Muscle of back (tissue), 11 donors: ENCODE results near the gene ZBTB38. TPM values are rescaled to one million over a fixed set of nuclear protein-coding genes. Genes with fewer than 3 reads are reported as not detected.
A peak's percentile ranks its signal among the peaks of the same experiment; 100 is the strongest.

ENCODE experiments used
- DNase-seq, 3 donors: peaks; one replicate each; pipeline versions ENCODE4 v3.0.0 to v3.0.0-alpha.2; 2013
- polyA plus RNA-seq, 10 donors: library from polyadenylated mRNA; unstranded; fragments of 120-200 nt; gene quantifications; one replicate each; pipeline ENCODE4 v1.2.1, GENCODE V29; 2013; ENCODE audit not compliant: insufficient read length in 10 of 10

Gene ZBTB38
- polyA plus RNA-seq, 10 donors = 17.1 to 26.0 (median 21.3) TPM

- DNase-seq = peak in 1 of 3 donors; percentile 53
These were observed 17.3 kb downstream of the ZBTB38 start for GRCh38 chr3:141385406-141386125.

- no peak for DNase-seq
These were observed 17.8 kb downstream of the ZBTB38 start for GRCh38 chr3:141386126-141386488.

GRCh38 chr3:141386611-141387111 is 18.4 kb downstream of the ZBTB38 start:
- peak in 1 of 3 donors; percentile 66 for DNase-seq

- DNase-seq = no peak
These were observed 19.2 kb downstream of the ZBTB38 start for GRCh38 chr3:141387516-141387915.

DNA sequence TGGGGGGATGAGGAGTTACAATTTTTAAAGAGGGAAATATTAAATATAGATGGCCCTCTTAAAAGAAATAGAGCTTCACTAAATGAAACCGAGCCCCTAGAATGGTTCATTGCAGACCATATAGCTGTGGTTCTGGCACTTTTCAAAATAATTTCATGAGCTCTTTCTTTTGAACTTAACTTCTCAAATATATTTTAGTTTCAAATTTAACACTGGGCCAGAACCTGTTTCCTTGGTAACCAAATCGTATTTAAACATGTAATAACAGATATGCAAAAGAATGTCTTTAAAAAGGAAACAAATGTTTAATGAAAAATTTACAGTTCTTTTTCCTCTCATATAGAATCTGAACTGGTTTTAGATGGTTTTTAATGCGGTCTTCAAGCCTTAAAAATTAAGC is 20.1 kb downstream of the ZBTB38 start:
- DNase-seq = no peak

DNA sequence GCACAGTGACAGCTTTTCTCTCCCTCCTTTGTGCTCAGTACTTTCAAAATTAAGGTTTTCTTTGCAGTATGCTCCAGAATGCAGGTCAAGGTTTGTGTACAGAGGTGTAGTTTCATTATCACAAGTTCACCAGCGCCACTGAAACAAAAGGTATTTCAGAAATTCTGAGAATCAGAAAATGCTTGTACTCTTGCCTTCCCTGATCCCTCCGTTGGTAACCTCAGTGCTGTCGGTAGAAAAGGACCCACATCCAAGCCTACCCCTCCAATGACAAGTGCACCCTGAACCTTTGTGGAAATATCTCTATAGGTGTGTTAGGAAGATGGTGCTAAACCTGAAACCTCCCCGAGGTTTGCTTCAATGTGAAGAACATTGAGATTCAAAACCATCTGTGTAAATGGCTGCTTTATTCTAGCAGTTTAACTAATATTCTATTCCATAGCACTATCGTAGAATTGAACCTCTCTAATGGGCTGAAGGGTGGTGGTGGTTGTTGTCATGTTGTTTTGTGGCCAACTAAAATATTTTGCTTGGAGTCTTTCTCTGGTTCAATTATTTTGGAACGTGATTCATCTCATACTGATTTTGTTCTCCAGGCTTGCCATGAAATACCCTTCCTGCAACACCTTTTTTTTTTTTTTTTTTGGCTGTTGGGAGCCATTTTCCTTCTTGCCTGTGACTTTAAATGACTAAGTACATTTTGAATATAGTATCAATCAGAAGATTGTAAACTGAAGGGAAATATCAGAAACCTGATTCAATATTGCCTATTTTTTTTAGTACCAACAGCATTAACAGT is 20.7 kb downstream of the ZBTB38 start:
- DNase-seq = no peak

- no peak for DNase-seq
These were observed 21.4 kb downstream of the ZBTB38 start for GRCh38 chr3:141389703-141390102.

DNA sequence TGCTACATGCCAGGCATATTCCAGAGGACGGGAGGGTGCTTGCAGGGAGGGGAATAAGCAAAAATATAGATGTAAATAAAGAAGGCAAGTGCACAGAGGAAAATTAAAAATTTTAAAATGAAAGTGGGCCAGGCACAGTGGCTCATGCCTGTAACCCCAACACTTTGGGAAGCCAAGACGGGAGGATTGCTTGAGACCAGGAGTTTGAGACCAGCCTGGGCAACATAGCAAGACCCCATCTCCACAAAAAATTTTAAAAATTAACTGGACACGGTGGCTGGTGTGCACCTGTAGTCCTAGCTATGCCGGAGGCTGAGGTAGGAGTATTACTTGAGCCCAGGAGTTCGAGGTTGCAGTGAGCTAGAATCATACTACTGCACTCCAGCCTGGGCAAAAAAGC is 22.4 kb downstream of the ZBTB38 start:
- no peak for DNase-seq

- no peak for DNase-seq
These were observed 23.1 kb downstream of the ZBTB38 start for GRCh38 chr3:141391298-141391990.

DNA sequence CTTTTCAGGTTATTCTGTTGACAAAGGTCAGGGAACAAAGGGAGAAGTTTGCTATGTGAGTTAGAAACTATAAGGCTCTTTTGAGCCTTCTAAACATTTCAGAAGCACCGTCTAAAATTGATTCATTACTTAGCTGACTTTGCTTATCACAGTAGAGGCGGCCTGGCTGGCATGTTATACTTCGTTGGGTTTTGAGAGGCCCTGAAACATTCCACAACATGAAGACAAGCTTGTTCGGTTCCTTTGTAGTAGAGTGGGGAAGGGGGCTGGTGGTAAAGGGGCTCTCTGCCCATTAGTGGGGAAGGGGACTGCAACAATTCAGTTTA is 23.6 kb downstream of the ZBTB38 start:
- no peak for DNase-seq

GRCh38 chr3:141392416-141392815 is 24.1 kb downstream of the ZBTB38 start:
- no peak for DNase-seq

DNA sequence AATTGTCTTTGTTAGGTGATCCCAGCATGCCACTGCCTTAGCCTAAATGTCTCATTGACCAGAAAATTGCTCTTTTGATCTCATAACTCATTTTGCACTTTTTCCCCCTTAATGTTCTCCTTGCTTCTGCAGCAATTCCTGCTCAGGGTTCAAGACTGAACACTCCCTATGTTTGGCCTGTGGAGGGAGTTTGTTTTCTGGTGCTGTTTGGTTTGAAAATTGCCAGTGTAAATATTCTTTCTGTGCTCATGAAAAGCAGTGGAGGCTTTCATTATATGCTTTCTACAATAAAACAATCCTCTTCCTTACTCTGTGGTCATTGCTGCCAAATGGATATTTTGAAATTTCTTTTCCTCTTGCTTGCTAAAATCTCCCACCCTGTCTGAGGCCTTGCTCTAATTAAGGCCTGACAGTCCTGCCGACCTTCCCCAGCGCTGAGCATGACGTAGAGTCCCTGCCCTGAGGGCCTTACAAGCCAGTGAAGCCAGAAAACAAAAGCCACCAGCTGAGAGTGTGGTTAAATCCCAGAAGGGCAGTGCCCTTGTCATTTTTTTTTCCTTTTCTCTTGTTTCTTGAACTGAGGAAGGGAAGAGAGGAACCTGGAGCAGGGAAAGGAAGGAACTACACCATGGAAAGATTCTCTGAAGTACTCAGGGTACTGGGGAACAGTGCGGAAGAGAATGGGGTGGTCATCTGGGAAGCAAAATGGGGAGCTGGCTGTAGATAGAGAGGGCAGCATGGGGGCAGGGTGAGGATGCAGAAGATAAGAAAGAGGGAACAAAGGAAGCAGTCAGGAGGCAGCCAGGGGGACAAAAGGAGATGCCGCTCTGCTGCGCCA is 24.8 kb downstream of the ZBTB38 start:
- no peak for DNase-seq

- DNase-seq = no peak
These were observed 25.4 kb downstream of the ZBTB38 start for GRCh38 chr3:141393735-141394076.

DNA sequence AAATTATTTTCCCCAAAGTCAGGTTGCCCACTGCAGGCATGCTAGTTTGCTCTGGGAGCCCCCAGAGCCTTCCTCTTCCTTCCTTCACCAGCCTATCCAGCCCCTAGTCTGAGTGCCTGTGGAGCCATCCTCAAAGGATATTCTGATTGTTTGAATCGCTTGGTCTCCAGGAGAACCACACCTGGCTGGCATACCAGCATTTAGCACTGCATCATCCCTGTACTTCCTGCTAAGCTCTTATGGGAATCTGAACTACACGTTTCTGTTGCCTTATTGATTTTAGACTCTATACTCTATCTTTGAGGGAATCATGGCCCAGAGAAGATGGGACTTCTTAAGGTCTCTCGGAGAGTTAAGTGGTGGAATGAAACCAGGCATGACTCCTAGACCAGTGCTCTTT is 26.3 kb downstream of the ZBTB38 start:
- DNase-seq = no peak

DNA sequence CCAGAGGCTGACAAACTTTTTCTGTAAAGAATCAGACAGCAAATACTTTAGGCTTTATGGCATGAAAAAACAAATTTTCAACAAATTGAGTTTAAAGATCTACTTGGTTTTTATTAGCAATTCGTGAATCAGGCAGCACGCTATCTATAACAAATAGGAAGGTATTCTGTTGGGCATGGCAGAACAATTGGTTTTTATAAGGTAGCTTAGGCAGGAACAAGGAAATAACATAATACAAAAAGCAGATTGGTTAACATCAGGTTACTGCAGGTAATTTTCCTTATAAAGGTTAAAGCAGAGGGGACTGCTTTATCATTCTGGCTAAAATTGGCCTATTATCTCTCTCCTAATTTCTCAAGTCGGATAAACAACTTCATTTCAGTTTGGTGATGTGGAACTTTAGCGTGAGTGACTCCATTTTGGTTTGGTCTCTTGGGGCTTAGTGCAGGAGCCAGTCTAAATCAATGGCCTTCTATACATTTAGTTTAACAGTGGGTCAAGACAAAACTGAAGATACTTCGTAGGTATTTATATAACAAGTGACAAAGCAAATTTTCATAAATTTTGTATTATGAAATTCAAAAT is 26.8 kb downstream of the ZBTB38 start:
- no peak for DNase-seq

DNA sequence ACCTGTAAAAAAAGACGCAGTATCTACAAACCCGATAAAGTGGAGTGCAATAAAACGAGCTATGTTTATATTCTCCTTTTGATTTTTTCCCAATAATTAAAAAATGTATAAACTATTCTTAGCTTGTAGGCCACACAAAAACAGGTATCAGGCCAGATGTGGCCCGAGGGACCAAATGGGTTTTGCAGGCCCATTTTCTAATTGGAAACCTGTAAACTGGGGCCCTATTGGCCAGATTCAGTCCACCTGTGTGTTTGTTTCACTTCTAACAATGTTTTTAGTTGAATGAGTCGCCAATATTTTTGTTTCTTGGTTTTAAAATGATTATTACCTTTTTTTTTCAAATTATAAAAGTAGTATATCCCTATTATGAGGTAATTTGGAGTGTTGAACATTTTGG is 29.7 kb downstream of the ZBTB38 start:
- no peak for DNase-seq

DNA sequence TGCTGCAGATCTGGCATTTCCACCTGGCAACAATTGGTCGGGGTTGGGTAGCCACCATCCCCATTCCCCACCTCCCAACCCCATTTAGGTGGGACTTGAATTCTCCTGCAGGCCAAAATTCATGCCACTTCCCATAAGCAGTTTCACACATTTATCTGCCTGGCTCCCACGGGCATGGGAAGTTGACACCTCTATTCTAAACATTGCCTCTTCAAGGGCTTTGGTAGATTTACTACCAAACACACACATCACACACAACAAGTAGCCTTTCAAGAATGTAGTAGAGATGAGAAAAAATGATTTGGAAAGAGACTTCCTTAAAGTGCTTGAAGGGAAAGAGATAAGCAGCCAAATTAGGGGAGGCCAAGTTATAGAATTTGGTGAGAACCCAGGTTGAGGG is 30.9 kb downstream of the ZBTB38 start:
- no peak for DNase-seq

- no peak for DNase-seq
These were observed 32.0 kb downstream of the ZBTB38 start for GRCh38 chr3:141400073-141400971.

GRCh38 chr3:141401095-141401494 is 32.8 kb downstream of the ZBTB38 start:
- no peak for DNase-seq
